Esophagus squamous epithelium (tissue), 5 donors: ENCODE results near the gene MAP2K7. TPM values are rescaled to one million over a fixed set of nuclear protein-coding genes. Genes with fewer than 3 reads are reported as not detected.

Experiments
- DNase-seq: peaks from one replicate; lab custom pipeline; 2025; lab: John Stamatoyannopoulos, UW
- H3K27ac ChIP-seq, 4 donors: fragments of 200-600 bp; sonication (generic); one replicate each; pipeline ENCODE4 v1.5.1; 2016 to 2019; ENCODE audit warnings: mild to moderate bottlenecking in 1 of 4
- H3K27me3 ChIP-seq, 4 donors: fragments of 200-600 bp; sonication (generic); 1 replicate in 3 of 4; 2 replicates in 1 of 4; pipeline versions ENCODE4 v1.5.1 to v1.6.0; 2017 to 2021; ENCODE audit warnings: antibody characterized with exemption in 1 of 4
- H3K36me3 ChIP-seq, 3 donors: fragments of 200-600 bp; sonication (generic); one replicate each; pipeline ENCODE4 v1.5.1; 2016 to 2019
- H3K4me1 ChIP-seq, 3 donors: fragments of 200-600 bp; sonication (generic); one replicate each; pipeline ENCODE4 v1.5.1; 2017 to 2019
- H3K4me3 ChIP-seq, 4 donors: fragments of 200-600 bp; sonication (generic); 1 replicate in 3 of 4; 2 replicates in 1 of 4; pipeline ENCODE4 v1.5.1; 2016 to 2019; ENCODE audit warnings: mild to moderate bottlenecking in 2 of 4, moderate library complexity in 1 of 4
- H3K9me3 ChIP-seq, 3 donors: fragments of 200-600 bp; sonication (generic); one replicate each; pipeline ENCODE4 v1.5.1; 2016 to 2019
- POLR2A ChIP-seq, 4 donors: fragments of 450-650 bp; IDR thresholded peaks; one replicate each; pipeline ENCODE4 v1.6.1; 2017; ENCODE audit warnings: antibody characterized with exemption in 4 of 4, mild to moderate bottlenecking in 4 of 4, moderate library complexity in 3 of 4
- WGBS, 2 donors: methylation state at CpG; one replicate each; pipeline ENCODE4 v1.1.5; 2018; 5-methylcytosine and 5-hydroxymethylcytosine counted together
- intact Hi-C: fragments of 100-400 bp; cut with DNase I; formaldehyde crosslinking; loops from one replicate; pipeline ENCODE4 v1.15.0; 2022
- total RNA-seq, 4 donors: library from RNA; depleted of rRNA; stranded (reverse); fragments of >200 nt; gene quantifications; one replicate each; pipeline ENCODE4 v1.1.0, GENCODE V29; 2016
- TF ChIP-seq, protein P1 (sequence below), 6 experiments: fragments of 450-650 bp in 4 of 6; fragments of 200-600 bp in 2 of 6; sonication (generic) in 2 of 6; IDR thresholded peaks; one replicate each; pipeline ENCODE4 v1.5.1; 2016 to 2019; ENCODE audit warnings: antibody characterized with exemption in 6 of 6, mild to moderate bottlenecking in 4 of 6, moderate library complexity in 4 of 6
- donor health status: DM: yes; HTN: yes; CAD: no.

MAP2K7 gene
- total RNA-seq, 4 donors from 2014 or later, result 8.6 to 17.3 (median 13.8) TPM

DNA sequence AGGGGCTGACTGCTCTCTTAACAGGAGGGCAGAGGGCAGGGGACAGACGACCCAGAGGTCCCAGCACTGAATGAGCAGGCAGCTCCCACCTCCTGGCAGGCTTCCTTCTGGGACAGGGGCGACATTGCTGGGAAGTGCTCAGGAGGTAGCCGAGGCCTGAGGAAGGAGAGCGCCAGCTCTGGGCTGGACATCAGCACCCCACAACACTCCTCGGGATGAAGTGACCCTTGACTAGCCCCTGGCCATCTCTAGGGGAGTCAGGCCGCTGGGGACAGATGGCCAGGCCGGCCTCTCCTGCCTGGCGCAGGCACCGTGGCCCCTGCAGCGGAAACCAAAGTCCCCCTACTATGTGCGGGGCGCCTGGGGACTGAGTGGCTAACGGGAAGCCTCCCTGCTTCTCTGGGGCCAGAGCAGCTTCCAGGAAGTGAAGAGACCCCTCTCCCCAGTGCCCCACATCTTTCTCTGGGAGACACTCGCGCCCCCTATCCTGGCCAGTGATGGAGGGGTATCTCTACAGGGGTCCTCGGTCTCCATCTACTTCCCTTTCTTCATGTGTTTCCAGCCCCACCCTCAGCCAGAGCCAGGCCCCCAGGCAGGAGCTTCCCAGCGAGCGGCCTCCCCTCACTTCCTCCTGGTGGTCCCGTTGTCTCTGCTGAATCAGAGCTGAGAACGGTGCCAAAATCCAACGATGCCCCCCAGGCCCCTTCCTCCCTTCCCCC, 39.5 kb upstream of the MAP2K7 start:
- Histone ChIP-seq H3K4me1 (peaks cover 21 to 69% (median 23%) of the 10 kb centered on the region in 3 donors), H3K36me3 (peaks cover 0 to 19% (median 0%) of the 10 kb centered on the region in 3 donors), H3K27ac (no peak overlapping the region), H3K27me3 (peaks cover 0 to 93% (median 0%) of the 10 kb centered on the region in 4 donors), H3K4me3 (no peak overlapping the region), H3K9me3 (no peaks in the 10 kb centered on the region)
- intact Hi-C loops, result no loop called here
- TF ChIP-seq, protein P1, sequence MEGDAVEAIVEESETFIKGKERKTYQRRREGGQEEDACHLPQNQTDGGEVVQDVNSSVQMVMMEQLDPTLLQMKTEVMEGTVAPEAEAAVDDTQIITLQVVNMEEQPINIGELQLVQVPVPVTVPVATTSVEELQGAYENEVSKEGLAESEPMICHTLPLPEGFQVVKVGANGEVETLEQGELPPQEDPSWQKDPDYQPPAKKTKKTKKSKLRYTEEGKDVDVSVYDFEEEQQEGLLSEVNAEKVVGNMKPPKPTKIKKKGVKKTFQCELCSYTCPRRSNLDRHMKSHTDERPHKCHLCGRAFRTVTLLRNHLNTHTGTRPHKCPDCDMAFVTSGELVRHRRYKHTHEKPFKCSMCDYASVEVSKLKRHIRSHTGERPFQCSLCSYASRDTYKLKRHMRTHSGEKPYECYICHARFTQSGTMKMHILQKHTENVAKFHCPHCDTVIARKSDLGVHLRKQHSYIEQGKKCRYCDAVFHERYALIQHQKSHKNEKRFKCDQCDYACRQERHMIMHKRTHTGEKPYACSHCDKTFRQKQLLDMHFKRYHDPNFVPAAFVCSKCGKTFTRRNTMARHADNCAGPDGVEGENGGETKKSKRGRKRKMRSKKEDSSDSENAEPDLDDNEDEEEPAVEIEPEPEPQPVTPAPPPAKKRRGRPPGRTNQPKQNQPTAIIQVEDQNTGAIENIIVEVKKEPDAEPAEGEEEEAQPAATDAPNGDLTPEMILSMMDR (IDR thresholded peaks at IDR 0.05), result no peak
- no peak for TF ChIP-seq POLR2A (IDR thresholded peaks at IDR 0.05)
- no peak for DNase-seq
- 40 to 82% methylated on average over 1 to 16 of the region's 21 CpGs for WGBS, 2 donors

- intact Hi-C loops, result no loop called here
- peaks cover 21 to 75% (median 29%) of the 10 kb centered on the region in 3 donors for H3K4me1 ChIP-seq
- WGBS, 2 donors, result 56 to 60% methylated on average over 9 to 10 of the region's 18 CpGs
- DNase-seq, result no peak
- no peak overlapping the region for H3K27ac ChIP-seq
- H3K9me3 ChIP-seq, result no peaks in the 10 kb centered on the region
- peaks cover 0 to 14% (median 0%) of the 10 kb centered on the region in 3 donors for H3K36me3 ChIP-seq
- TF ChIP-seq, protein P1 (IDR thresholded peaks at IDR 0.05), result no peak
- no peak for TF ChIP-seq POLR2A (IDR thresholded peaks at IDR 0.05)
- H3K4me3 ChIP-seq, result no peak overlapping the region
- H3K27me3 ChIP-seq, result peaks cover 0 to 88% (median 0%) of the 10 kb centered on the region in 4 donors
Measured at GRCh38 chr19:7864690-7865074, 39.0 kb upstream of the MAP2K7 start.

- peaks cover 0 to 81% (median 0%) of the 10 kb centered on the region in 4 donors for H3K27me3 ChIP-seq
- H3K4me3 ChIP-seq, result no peak overlapping the region
- peaks cover 0 to 7% (median 0%) of the 10 kb centered on the region in 3 donors for H3K36me3 ChIP-seq
- no peak for TF ChIP-seq POLR2A (IDR thresholded peaks at IDR 0.05)
- TF ChIP-seq, protein P1 (IDR thresholded peaks at IDR 0.05), result no peak
- DNase-seq, result no peak
- intact Hi-C loops, result no loop called here
- H3K9me3 ChIP-seq, result no peaks in the 10 kb centered on the region
- no peak overlapping the region for H3K27ac ChIP-seq
- H3K4me1 ChIP-seq, result peaks cover 24 to 82% (median 33%) of the 10 kb centered on the region in 3 donors
- 40 to 41% methylated on average over 10 of the region's 10 CpGs for WGBS, 2 donors
Measured at GRCh38 chr19:7865262-7865911, 38.3 kb upstream of the MAP2K7 start.

- DNase-seq, result no peak
- peak overlapping the region in 1 of 4 donors; percentile 13 for H3K27ac ChIP-seq
- no peak overlapping the region for H3K4me3 ChIP-seq
- intact Hi-C loops, result no loop called here
- no peak for TF ChIP-seq POLR2A (IDR thresholded peaks at IDR 0.05)
- TF ChIP-seq, protein P1 (IDR thresholded peaks at IDR 0.05), result no peak
- peaks cover 27 to 88% (median 39%) of the 10 kb centered on the region in 3 donors for H3K4me1 ChIP-seq
- H3K27me3 ChIP-seq, result peaks cover 0 to 69% (median 0%) of the 10 kb centered on the region in 4 donors
- no peaks in the 10 kb centered on the region for H3K36me3 ChIP-seq
- H3K9me3 ChIP-seq, result no peaks in the 10 kb centered on the region
- 27 to 36% methylated on average over 4 to 5 of the region's 12 CpGs for WGBS, 2 donors
Measured at GRCh38 chr19:7866399-7867091, 37.1 kb upstream of the MAP2K7 start.
